H1 (cell line): ENCODE results near the gene TUBGCP6. TPM values are rescaled to one million over a fixed set of nuclear protein-coding genes. Genes with fewer than 3 reads are reported as not detected.

ENCODE experiments used
- CBX8 ChIP-seq: fragments of 300-800, 300-1000 bp; sonication (generic); IDR thresholded peaks from 2 replicates; pipeline ENCODE4 v1.7.1; 2016; ENCODE audit warnings: low read depth, low read length, borderline replicate concordance
- HDAC6 ChIP-seq: IDR thresholded peaks from one replicate; pipeline ENCODE4 v1.7.1; 2012; ENCODE audit warnings: low read depth, mild to moderate bottlenecking, inconsistent platforms, low read length, moderate library complexity
- TBP ChIP-seq: IDR thresholded peaks from 2 replicates; pipeline ENCODE4 v1.6.1; 2011; ENCODE audit warnings: low read depth, low read length, improper control_type of control experiment
- polyA plus RNA-seq, 7 experiments: library from polyadenylated mRNA; depleted of rRNA in 3 of 7; stranded (reverse) in 5 of 7; unstranded in 2 of 7; fragments of >200 nt in 5 of 7; fragments of 200-250 nt in 2 of 7; gene quantifications; 1 replicate in 5 of 7; 2 replicates in 1 of 7; 4 replicates in 1 of 7; pipeline versions ENCODE4 v1.2.1 to v1.2.3, GENCODE V29; 2011 to 2013; ENCODE audit warnings: missing spikeins in 2 of 7, mixed read lengths in 2 of 7
- total RNA-seq: library from RNA; stranded (reverse); fragmentation: NEBNext Ultra II Directional; extraction: Animal tissue kit (Norgen Biotek cat#: 25700); gene quantifications from 2 replicates; pipeline ENCODE4 v1.2.1, GENCODE V29; 2021
- TF ChIP-seq, protein P1 (sequence below): IDR thresholded peaks from 2 replicates; pipeline ENCODE4 v1.6.1; 2012; ENCODE audit warnings: inconsistent platforms

The TUBGCP6 gene
- total and polyA plus RNA-seq, 2 of the 8 experiments (the other 6 are each of a cell fraction or from before 2014, with no cell fraction given) = 24.2 to 24.7 TPM

DNA sequence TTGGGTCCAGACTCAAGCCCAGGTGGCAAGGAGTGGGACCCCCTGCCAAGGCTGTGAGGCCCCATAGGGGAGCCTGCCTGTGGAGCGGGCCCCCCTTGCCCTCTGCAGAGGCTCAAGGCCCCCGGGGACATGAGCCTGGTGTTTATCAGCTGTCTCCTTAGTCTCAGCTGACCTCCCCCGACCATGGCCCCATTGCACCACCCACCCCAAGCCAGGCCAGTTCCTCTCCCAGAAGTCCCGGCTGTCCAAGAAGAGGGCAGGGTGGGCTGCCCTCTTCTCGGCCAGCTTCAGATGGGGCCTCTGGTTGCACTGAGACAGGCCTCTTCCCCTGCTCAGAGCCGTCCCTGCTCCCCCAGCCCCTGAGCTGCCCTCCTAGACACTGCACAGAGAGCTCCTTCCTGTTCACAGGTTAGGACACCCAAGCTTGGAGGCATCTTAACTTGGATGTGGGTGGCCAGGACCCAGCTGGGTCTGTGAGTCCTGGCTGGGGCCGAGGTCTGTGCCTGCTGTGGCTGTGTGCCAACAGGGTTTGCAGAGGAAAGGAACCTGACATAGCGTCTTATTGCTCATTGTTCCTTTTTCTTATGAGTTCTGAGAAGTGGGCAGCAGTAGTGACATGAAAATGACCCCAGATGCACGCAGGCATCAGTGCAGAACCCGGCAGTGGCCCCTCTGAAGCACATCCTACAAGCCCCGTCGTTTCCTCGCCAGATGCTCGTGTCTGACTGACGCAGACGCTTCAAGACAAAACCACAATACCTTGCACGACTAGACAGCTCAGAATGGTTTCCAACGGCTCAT is 53.7 kb downstream of the TUBGCP6 start (continued):
- TF ChIP-seq CBX8 = no peak
- no peak for TF ChIP-seq TBP
- TF ChIP-seq, protein P1, sequence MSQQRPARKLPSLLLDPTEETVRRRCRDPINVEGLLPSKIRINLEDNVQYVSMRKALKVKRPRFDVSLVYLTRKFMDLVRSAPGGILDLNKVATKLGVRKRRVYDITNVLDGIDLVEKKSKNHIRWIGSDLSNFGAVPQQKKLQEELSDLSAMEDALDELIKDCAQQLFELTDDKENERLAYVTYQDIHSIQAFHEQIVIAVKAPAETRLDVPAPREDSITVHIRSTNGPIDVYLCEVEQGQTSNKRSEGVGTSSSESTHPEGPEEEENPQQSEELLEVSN = no peak
- TF ChIP-seq HDAC6 = no peak
- TF ChIP-seq, all 59 proteins: peak for 0
